GM12878 (cell line): ENCODE results near the gene BEST2. TPM values are rescaled to one million over a fixed set of nuclear protein-coding genes. Genes with fewer than 3 reads are reported as not detected.

ENCODE experiments used
- ATAC-seq: fragments of 200-7000 bp; cut with Tn5 transposase; 3 replicates; pipeline ENCODE4 v1.9.1; 2020; ENCODE audit warnings: mild to moderate bottlenecking, moderate library complexity
- BruUV-seq: library from RNA; stranded (reverse); fragments of 400-500 nt; replicated peaks from 2 replicates; lab custom pipeline; 2021; lab: Mats Ljungman, UMichigan
- CTCF ChIA-PET: fragments of 300-600 bp; sonication (Branson Sonifier 250); formaldehyde crosslinking; extraction: SDS; loops from one replicate; lab custom pipeline; 2021; ENCODE audit warnings: inconsistent platforms; lab: Yijun Ruan, JAX
- POLR2A ChIA-PET: fragments of 350-600 bp; formaldehyde crosslinking; extraction: SDS; loops from one replicate; lab custom pipeline; 2021; ENCODE audit warnings: inconsistent platforms; lab: Charles Lee
- RAD21 ChIA-PET: fragments of 300-600 bp; sonication (Branson Sonifier 250); formaldehyde crosslinking; loops from one replicate; lab custom pipeline; 2023; ENCODE audit warnings: antibody characterized with exemption; ENCODE audit not compliant: unreplicated experiment; lab: Charles Lee
- SMC1A ChIA-PET: fragments of 300-600 bp; sonication (Branson Sonifier 250); formaldehyde crosslinking; loops from one replicate; lab custom pipeline; 2023; ENCODE audit not compliant: unreplicated experiment, uncharacterized antibody; lab: Charles Lee
- DNase-seq: peaks from one replicate; pipeline ENCODE4 v3.0.0-alpha.2; 2011; ENCODE audit warnings: low read depth, low spot score
- FAIRE-seq: peaks from 3 replicates; lab custom pipeline; 2011; peaks lifted over from hg19 to GRCh38; lab: Jason Lieb, UNC
- H2AFZ ChIP-seq: 2 replicates; pipeline ENCODE4 v1.6.0; 2011; ENCODE audit warnings: low read depth, low read length, control low read depth; ENCODE audit not compliant: control insufficient read depth
- H3K27ac ChIP-seq: 2 replicates; pipeline ENCODE4 v1.5.1; 2011; ENCODE audit warnings: control low read depth; ENCODE audit not compliant: control insufficient read depth, insufficient read depth
- H3K27me3 ChIP-seq, 2 experiments: replicated peaks in 1 of 2; 2 replicates each; pipeline versions ENCODE4 v1.6.0 to v1.6.1; 2011; ENCODE audit warnings: low read length in 1 of 2; ENCODE audit not compliant: control insufficient read depth in 2 of 2, insufficient read depth in 2 of 2
- H3K36me3 ChIP-seq, 2 experiments: 2 replicates each; pipeline ENCODE4 v1.5.1; 2011; ENCODE audit warnings: low read length in 1 of 2; ENCODE audit not compliant: control insufficient read depth in 2 of 2, insufficient read depth in 2 of 2
- H3K4me1 ChIP-seq: 2 replicates; pipeline ENCODE4 v1.6.1; 2011; ENCODE audit warnings: mild to moderate bottlenecking, low read length, moderate library complexity, mixed read lengths; ENCODE audit not compliant: control insufficient read depth, insufficient read depth
- H3K4me2 ChIP-seq: 2 replicates; pipeline ENCODE4 v1.6.0; 2011; ENCODE audit warnings: control low read depth; ENCODE audit not compliant: control insufficient read depth, insufficient read depth
- H3K4me3 ChIP-seq: fragments of 200-600 bp; sonication (generic); 2 replicates; pipeline ENCODE4 v1.5.1; 2016
- H3K79me2 ChIP-seq: 2 replicates; pipeline ENCODE4 v1.6.0; 2011; ENCODE audit warnings: low read length; ENCODE audit not compliant: control insufficient read depth, insufficient read depth
- H3K9ac ChIP-seq: 2 replicates; pipeline ENCODE4 v1.8.0; 2011; ENCODE audit warnings: low read length, control low read depth, mixed read lengths; ENCODE audit not compliant: control insufficient read depth, insufficient read depth
- H3K9me3 ChIP-seq: replicated peaks from 3 replicates; pipeline ENCODE4 v1.5.1; 2011; ENCODE audit warnings: mild to moderate bottlenecking, low read length; ENCODE audit not compliant: control insufficient read depth, insufficient read depth
- H4K20me1 ChIP-seq: 2 replicates; pipeline ENCODE4 v1.6.0; 2011; ENCODE audit not compliant: control insufficient read depth, insufficient read depth
- CBX3 ChIP-seq: fragments of 200-600 bp; sonication (generic); IDR thresholded peaks from 2 replicates; pipeline ENCODE4 v1.6.1; 2016; ENCODE audit warnings: low read depth, borderline replicate concordance
- CHD4 ChIP-seq: fragments of 200-600 bp; sonication (generic); IDR thresholded peaks from 2 replicates; pipeline ENCODE4 v1.6.1; 2016; ENCODE audit warnings: mild to moderate bottlenecking
- E4F1 ChIP-seq: fragments of 450-650 bp; IDR thresholded peaks from 2 replicates; pipeline ENCODE4 v1.6.1; 2018; ENCODE audit warnings: borderline replicate concordance, mild to moderate bottlenecking; ENCODE audit not compliant: partially characterized antibody
- FOXK2 ChIP-seq: fragments of 450-650 bp; IDR thresholded peaks from 2 replicates; pipeline ENCODE4 v1.6.1; 2017; ENCODE audit warnings: mild to moderate bottlenecking, moderate library complexity
- HCFC1 ChIP-seq: fragments of 150-350 bp; IDR thresholded peaks from 2 replicates; pipeline ENCODE4 v1.6.1; 2014; ENCODE audit warnings: low read length
- MEF2A ChIP-seq: IDR thresholded peaks from 2 replicates; pipeline ENCODE4 v1.6.1; 2011; ENCODE audit warnings: low read depth, mild to moderate bottlenecking, low read length, moderate library complexity; ENCODE audit not compliant: insufficient read depth
- MTA2 ChIP-seq: fragments of 450-650 bp; IDR thresholded peaks from 2 replicates; pipeline ENCODE4 v1.6.1; 2016; ENCODE audit warnings: low read depth, mild to moderate bottlenecking, moderate library complexity
- MTA3 ChIP-seq: IDR thresholded peaks from 2 replicates; pipeline ENCODE4 v1.6.1; 2012; ENCODE audit warnings: low read length, inconsistent platforms, borderline replicate concordance
- NFIC ChIP-seq: IDR thresholded peaks from 2 replicates; pipeline ENCODE4 v1.6.1; 2012; ENCODE audit warnings: low read depth, mild to moderate bottlenecking, inconsistent platforms, low read length, moderate library complexity
- NFYB ChIP-seq: IDR thresholded peaks from 2 replicates; pipeline ENCODE4 v1.6.1; 2011; ENCODE audit warnings: low read depth, mild to moderate bottlenecking, low read length, improper control_type of control experiment, moderate library complexity; ENCODE audit not compliant: insufficient read depth
- PKNOX1 ChIP-seq: fragments of 450-650 bp; IDR thresholded peaks from 2 replicates; pipeline ENCODE4 v1.6.1; 2016; ENCODE audit warnings: mild to moderate bottlenecking
- PRDM15 ChIP-seq: fragments of 450-650 bp; formaldehyde crosslinking; IDR thresholded peaks from 2 replicates; pipeline ENCODE4 v1.4.0; 2020; ENCODE audit warnings: mild to moderate bottlenecking, moderate library complexity
- SPI1 ChIP-seq: IDR thresholded peaks from 2 replicates; pipeline ENCODE4 v1.6.1; 2011; ENCODE audit warnings: low read depth, mild to moderate bottlenecking, low read length, moderate library complexity, borderline replicate concordance; ENCODE audit not compliant: insufficient read depth
- TAF1 ChIP-seq: IDR thresholded peaks from 2 replicates; pipeline ENCODE4 v1.6.1; 2011; ENCODE audit warnings: mild to moderate bottlenecking, low read depth, low read length, borderline replicate concordance
- whole genome bisulfite sequencing: methylation state at CpG from one replicate; pipeline ENCODE4 v1.1.6; 2016; ENCODE audit warnings: low lambda C conversion rate; ENCODE audit not compliant: insufficient replicate concordance, insufficient coverage; ENCODE audit errors: missing lambda C conversion rate; 5-methylcytosine and 5-hydroxymethylcytosine counted together
- in situ Hi-C: fragments of 300-500 bp; cut with MboI; formaldehyde crosslinking; loops from 9 replicates; pipeline ENCODE4 v1.14.3; 2018; ENCODE audit warnings: mixed read lengths
- intact Hi-C: fragments of 100-400 bp; cut with micrococcal nuclease; formaldehyde crosslinking; loops from one replicate; pipeline ENCODE4 v1.14.2; 2022; ENCODE audit not compliant: unreplicated experiment
- polyA plus RNA-seq, 11 experiments: library from polyadenylated mRNA; depleted of rRNA in 4 of 11; unstranded in 6 of 11; stranded (reverse) in 5 of 11; fragments of >200 nt; fragmentation: Nextera tagmentation in 4 of 11; fragmentation: Illumina TruSeq in 1 of 11; extraction: Ambion mirVana in 4 of 11; extraction: Trizol in 1 of 11; gene quantifications; 1 replicate in 1 of 11; 2 replicates in 10 of 11; pipeline versions ENCODE4 v1.2.1 to v1.2.3, GENCODE V29; 2011 to 2016; ENCODE audit warnings: inconsistent platforms in 2 of 11, missing spikeins in 2 of 11, low read depth in 1 of 11
- total RNA-seq, 4 experiments: library from RNA; depleted of rRNA in 3 of 4; stranded (reverse); fragments of >200 nt in 3 of 4; fragmentation: Illumina TruSeq in 1 of 4; extraction: Trizol in 1 of 4; gene quantifications; 2 replicates each; pipeline versions ENCODE4 v1.2.1 to v1.2.3, GENCODE V29; 2013 to 2021

Gene BEST2
- total and polyA plus RNA-seq, 10 of the 15 experiments (the other 5 are each of a cell fraction or from before 2014, with no cell fraction given), result not detected

GRCh38 chr19:12757544-12758274 is 6.1 kb downstream of the BEST2 start:
- Histone ChIP-seq H3K36me3 (no peaks in the 10 kb centered on the region), H3K9me3 (no peaks in the 10 kb centered on the region), H3K4me2 (peak overlapping the region; percentile 93), H3K4me1 (no peaks in the 10 kb centered on the region), H3K27ac (no peak overlapping the region), H2AFZ (peak overlapping the region; percentile 65; the same call in 1 of the 2 replicates), H3K27me3 (peaks cover 0 to 2% of the 10 kb centered on the region in 2 experiments; a peak in 1 of 4 replicates), H3K9ac (no peak overlapping the region), H3K79me2 (no peaks in the 10 kb centered on the region), H3K4me3 (peak overlapping the region; percentile 32; the same call in 1 of the 2 replicates), H4K20me1 (no peaks in the 10 kb centered on the region)
- intact Hi-C loops (loop anchor here (1.0 to 5.0 kb wide), 2 partner anchors 40 to 195 kb away; no protein-coding TSS in a partner anchor), in situ Hi-C loops (no loop called here)
- BruUV-seq, result no TSS peak
- FAIRE-seq (peak; percentile 47), DNase-seq (no peak), ATAC-seq (peak; percentile 93)
- WGBS, result 12% methylated on average over 50 of the region's 60 CpGs
- ChIA-PET RAD21 (interaction anchor here (0.6 to 1.0 kb wide), 3 partner anchors 23 to 89 kb away, joined by 3 read pairs; partner anchors contain the start of gene TRIR), SMC1A (interaction anchor here (0.6 to 1.7 kb wide), 8 partner anchors 21 to 90 kb away, joined by 3 to 6 read pairs (median 3); partner anchors contain the start of genes FBXW9 and GET3), POLR2A (interaction anchor here (0.6 kb wide), 1 partner anchor 141 kb away, joined by 3 read pairs; no protein-coding TSS in a partner anchor), CTCF (interaction anchor here (0.6 to 17.0 kb wide), 21 partner anchors 8 to 961 kb away, joined by 3 to 426 read pairs (median 5); partner anchors contain the start of genes DHPS, FBXW9, GET3 and JUNB)
- TF ChIP-seq NFYB (no peak), PRDM15 (CRISPR knock-in tag) (no peak), CBX3 (no peak), HCFC1 (no peak), SPI1 (no peak), TAF1 (no peak), MTA3 (no peak), FOXK2 (no peak), MTA2 (no peak), MEF2A (no peak), PKNOX1 (no peak), NFIC (no peak), CHD4 (no peak), E4F1 (no peak)
